ENCODE measurements around the gene CYSRT1.

- TF ChIP-seq CTCF (IDR thresholded peaks at IDR 0.05; ENCODE audit: insufficient read depth, low read depth, low read length) (no peak), EZH2 (IDR thresholded peaks at IDR 0.05; ENCODE audit: insufficient read depth, low read length) (no peak)
Observed at GRCh38 chr9:137198051-137198901, 26.7 kb upstream of the CYSRT1 start.
